GM12878 (cell line): ENCODE measurements around the gene SRD5A1. TPM values are rescaled to one million over a fixed set of nuclear protein-coding genes. Genes with fewer than 3 reads are reported as not detected.
A peak's percentile ranks its signal among the peaks of the same experiment; 100 is the strongest.

Experiments
- ATF3 ChIP-seq: IDR thresholded peaks from 2 replicates; pipeline ENCODE4 v1.6.1; 2011; ENCODE audit warnings: low read depth, mild to moderate bottlenecking, low read length, moderate library complexity, borderline replicate concordance; ENCODE audit errors: extremely low read depth
- BMI1 ChIP-seq: fragments of 450-650 bp; IDR thresholded peaks from 2 replicates; pipeline ENCODE4 v1.6.1; 2016; ENCODE audit warnings: mild to moderate bottlenecking, moderate library complexity, borderline replicate concordance
- BRCA1 ChIP-seq: IDR thresholded peaks from 2 replicates; pipeline ENCODE4 v1.6.1; 2011; ENCODE audit warnings: low read depth, low read length, improper control_type of control experiment
- CBX3 ChIP-seq: fragments of 200-600 bp; sonication (generic); IDR thresholded peaks from 2 replicates; pipeline ENCODE4 v1.6.1; 2016; ENCODE audit warnings: low read depth, borderline replicate concordance
- EGR1 ChIP-seq, 2 experiments: IDR thresholded peaks; 1 replicate in 1 of 2; 2 replicates in 1 of 2; pipeline ENCODE4 v1.6.1; 2011 to 2012; ENCODE audit warnings: low read depth in 2 of 2, low read length in 2 of 2, borderline replicate concordance in 1 of 2, mild to moderate bottlenecking in 1 of 2, moderate library complexity in 1 of 2
- ESRRA ChIP-seq: IDR thresholded peaks from 2 replicates; pipeline ENCODE4 v1.6.1; 2012; ENCODE audit warnings: mild to moderate bottlenecking, low read length, improper control_type of control experiment
- HDGF ChIP-seq: fragments of 450-650 bp; IDR thresholded peaks from 2 replicates; pipeline ENCODE4 v1.6.1; 2016; ENCODE audit warnings: antibody characterized with exemption
- IRF3 ChIP-seq: fragments of 450-650 bp; IDR thresholded peaks from 2 replicates; pipeline ENCODE4 v1.6.1; 2014; ENCODE audit warnings: mild to moderate bottlenecking
- JUND ChIP-seq: IDR thresholded peaks from 2 replicates; pipeline ENCODE4 v1.6.1; 2012; ENCODE audit warnings: low read depth, mild to moderate bottlenecking, low read length, improper control_type of control experiment, moderate library complexity
- KAT2A ChIP-seq: conservative IDR thresholded peaks from 2 replicates; pipeline ENCODE4 v1.6.1; 2011; ENCODE audit warnings: low read depth, low read length; ENCODE audit not compliant: control insufficient read depth
- KDM1A ChIP-seq: fragments of 200-600 bp; sonication (generic); IDR thresholded peaks from 2 replicates; pipeline ENCODE4 v1.6.1; 2016; ENCODE audit warnings: borderline replicate concordance
- NBN ChIP-seq: fragments of 450-650 bp; IDR thresholded peaks from 2 replicates; pipeline ENCODE4 v1.6.1; 2016
- NFIC ChIP-seq: IDR thresholded peaks from 2 replicates; pipeline ENCODE4 v1.6.1; 2012; ENCODE audit warnings: low read depth, mild to moderate bottlenecking, inconsistent platforms, low read length, moderate library complexity
- NRF1 ChIP-seq: conservative IDR thresholded peaks from 2 replicates; pipeline ENCODE4 v1.6.1; 2011; ENCODE audit warnings: mild to moderate bottlenecking, low read depth, low read length, improper control_type of control experiment
- PAX8 ChIP-seq: fragments of 450-650 bp; IDR thresholded peaks from 2 replicates; pipeline ENCODE4 v1.6.1; 2017; ENCODE audit warnings: mild to moderate bottlenecking, moderate library complexity
- PBX3 ChIP-seq: IDR thresholded peaks from 2 replicates; pipeline ENCODE4 v1.6.1; 2011; ENCODE audit warnings: mild to moderate bottlenecking, low read depth, low read length, moderate library complexity; ENCODE audit not compliant: insufficient replicate concordance
- POLR2A ChIP-seq: IDR thresholded peaks from 2 replicates; pipeline ENCODE4 v1.6.1; 2011; ENCODE audit warnings: low read depth, mild to moderate bottlenecking, low read length
- RAD51 ChIP-seq: fragments of 450-650 bp; IDR thresholded peaks from 2 replicates; pipeline ENCODE4 v1.6.1; 2016; ENCODE audit warnings: moderate library complexity, mild to moderate bottlenecking, inconsistent platforms
- RBBP5 ChIP-seq: fragments of 200-600 bp; sonication (generic); conservative IDR thresholded peaks from 2 replicates; pipeline ENCODE4 v1.6.1; 2016
- RFX5 ChIP-seq: IDR thresholded peaks from 2 replicates; pipeline ENCODE4 v1.6.1; 2011; ENCODE audit warnings: low read depth, low read length, improper control_type of control experiment
- SMAD1 ChIP-seq: fragments of 450-650 bp; IDR thresholded peaks from 2 replicates; pipeline ENCODE4 v1.6.1; 2018; ENCODE audit warnings: mild to moderate bottlenecking, low read depth; ENCODE audit not compliant: partially characterized antibody
- SREBF2 ChIP-seq: IDR thresholded peaks from 2 replicates; pipeline ENCODE4 v1.6.1; 2012; ENCODE audit warnings: mild to moderate bottlenecking, low read length
- STAT3 ChIP-seq: IDR thresholded peaks from 2 replicates; pipeline ENCODE4 v1.6.1; 2011; ENCODE audit warnings: low read depth, low read length, improper control_type of control experiment
- TBL1XR1 ChIP-seq: IDR thresholded peaks from 2 replicates; pipeline ENCODE4 v1.6.1; 2012; ENCODE audit warnings: low read depth, low read length, improper control_type of control experiment
- TCF7 ChIP-seq: IDR thresholded peaks from 2 replicates; pipeline ENCODE4 v1.6.1; 2014; ENCODE audit warnings: antibody characterized with exemption, borderline replicate concordance
- ZNF274 ChIP-seq: IDR thresholded peaks from one replicate; pipeline ENCODE4 v1.8.0; 2011; ENCODE audit not compliant: insufficient read length, insufficient read depth
- ZNF622 ChIP-seq: fragments of 450-650 bp; IDR thresholded peaks from 2 replicates; pipeline ENCODE4 v1.6.1; 2017; ENCODE audit warnings: mild to moderate bottlenecking, inconsistent platforms
- ZSCAN29 ChIP-seq: fragments of 450-650 bp; IDR thresholded peaks from 2 replicates; pipeline ENCODE4 v1.6.1; 2017; ENCODE audit warnings: mild to moderate bottlenecking, moderate library complexity
- polyA plus RNA-seq, 11 experiments: library from polyadenylated mRNA; depleted of rRNA in 4 of 11; unstranded in 6 of 11; stranded (reverse) in 5 of 11; fragments of >200 nt; fragmentation: Nextera tagmentation in 4 of 11; fragmentation: Illumina TruSeq in 1 of 11; extraction: Ambion mirVana in 4 of 11; extraction: Trizol in 1 of 11; gene quantifications; 1 replicate in 1 of 11; 2 replicates in 10 of 11; pipeline versions ENCODE4 v1.2.1 to v1.2.3, GENCODE V29; 2011 to 2016; ENCODE audit warnings: inconsistent platforms in 2 of 11, missing spikeins in 2 of 11, low read depth in 1 of 11
- total RNA-seq, 4 experiments: library from RNA; depleted of rRNA in 3 of 4; stranded (reverse); fragments of >200 nt in 3 of 4; fragmentation: Illumina TruSeq in 1 of 4; extraction: Trizol in 1 of 4; gene quantifications; 2 replicates each; pipeline versions ENCODE4 v1.2.1 to v1.2.3, GENCODE V29; 2013 to 2021
- TF ChIP-seq, protein P1 (sequence below): fragments of 450-650 bp; formaldehyde crosslinking; IDR thresholded peaks from 2 replicates; pipeline ENCODE4 v1.5.0; 2022; ENCODE audit warnings: mild to moderate bottlenecking, missing genetic modification characterization

The SRD5A1 gene
- total and polyA plus RNA-seq, 10 of the 15 experiments (the other 5 are each of a cell fraction or from before 2014, with no cell fraction given): 0.76 to 20.1 (median 12.3) TPM

DNA sequence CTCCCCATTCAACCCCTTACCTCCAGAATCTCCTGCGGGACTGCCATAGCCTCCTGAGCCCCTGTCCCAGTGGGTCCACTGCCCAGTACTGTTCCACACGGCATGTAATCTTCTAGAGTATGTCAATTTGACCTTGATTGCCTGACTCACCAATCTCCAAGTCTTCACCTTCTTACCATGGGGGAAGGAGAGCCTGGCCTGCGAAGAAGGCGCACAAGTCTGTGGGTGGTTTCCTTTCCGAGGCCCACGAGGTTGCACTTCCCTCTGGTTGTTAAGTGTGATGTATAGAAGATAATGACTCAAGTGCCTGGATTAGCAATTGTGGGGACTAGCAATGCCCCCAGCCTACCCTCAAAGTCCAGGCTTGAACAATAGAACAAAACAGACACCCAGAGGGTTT lies 71.8 kb downstream of the SRD5A1 start (continued):
- TF ChIP-seq TCF7 (no peak), ZNF622 (no peak), RBBP5 (no peak), RAD51 (no peak), STAT3 (no peak), BRCA1 (no peak), HDGF (no peak), NFIC (peak; percentile 40; the same call in 1 of the 2 replicates), NRF1 (no peak), ESRRA (no peak), PAX8 (no peak), SMAD1 (no peak), KAT2A (no peak), ZNF274 (no peak), SREBF2 (no peak), KDM1A (no peak), TBL1XR1 (no peak), PBX3 (no peak), ATF3 (no peak), NBN (0 out of 2 replicates have a peak, but pooled peaks have one; percentile 47), EGR1 (IDR thresholded peaks at IDR 0.05; ENCODE audit: borderline replicate concordance in 1 of 2, low read depth in 2 of 2, low read length in 2 of 2) (peak in 1 of 2 experiments; percentile 61; a peak in 1 of 3 replicates), CBX3 (no peak), ZSCAN29 (no peak), POLR2A (no peak), JUND (no peak), BMI1 (no peak), IRF3 (no peak), RFX5 (no peak)
- TF ChIP-seq, protein P1, sequence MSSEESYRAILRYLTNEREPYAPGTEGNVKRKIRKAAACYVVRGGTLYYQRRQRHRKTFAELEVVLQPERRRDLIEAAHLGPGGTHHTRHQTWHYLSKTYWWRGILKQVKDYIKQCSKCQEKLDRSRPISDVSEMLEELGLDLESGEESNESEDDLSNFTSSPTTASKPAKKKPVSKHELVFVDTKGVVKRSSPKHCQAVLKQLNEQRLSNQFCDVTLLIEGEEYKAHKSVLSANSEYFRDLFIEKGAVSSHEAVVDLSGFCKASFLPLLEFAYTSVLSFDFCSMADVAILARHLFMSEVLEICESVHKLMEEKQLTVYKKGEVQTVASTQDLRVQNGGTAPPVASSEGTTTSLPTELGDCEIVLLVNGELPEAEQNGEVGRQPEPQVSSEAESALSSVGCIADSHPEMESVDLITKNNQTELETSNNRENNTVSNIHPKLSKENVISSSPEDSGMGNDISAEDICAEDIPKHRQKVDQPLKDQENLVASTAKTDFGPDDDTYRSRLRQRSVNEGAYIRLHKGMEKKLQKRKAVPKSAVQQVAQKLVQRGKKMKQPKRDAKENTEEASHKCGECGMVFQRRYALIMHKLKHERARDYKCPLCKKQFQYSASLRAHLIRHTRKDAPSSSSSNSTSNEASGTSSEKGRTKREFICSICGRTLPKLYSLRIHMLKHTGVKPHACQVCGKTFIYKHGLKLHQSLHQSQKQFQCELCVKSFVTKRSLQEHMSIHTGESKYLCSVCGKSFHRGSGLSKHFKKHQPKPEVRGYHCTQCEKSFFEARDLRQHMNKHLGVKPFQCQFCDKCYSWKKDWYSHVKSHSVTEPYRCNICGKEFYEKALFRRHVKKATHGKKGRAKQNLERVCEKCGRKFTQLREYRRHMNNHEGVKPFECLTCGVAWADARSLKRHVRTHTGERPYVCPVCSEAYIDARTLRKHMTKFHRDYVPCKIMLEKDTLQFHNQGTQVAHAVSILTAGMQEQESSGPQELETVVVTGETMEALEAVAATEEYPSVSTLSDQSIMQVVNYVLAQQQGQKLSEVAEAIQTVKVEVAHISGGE (CRISPR knock-in tag): no peak
